SK-N-SH treated with all-trans-retinoic acid at 6 μM for 48 hours (cell line): ENCODE results near the gene TPK1.

Experiments
- ATAC-seq: fragments of 200-7000 bp; cut with Tn5 transposase; 3 replicates; pipeline ENCODE4 v1.9.1; 2020; ENCODE audit warnings: mild to moderate bottlenecking, moderate library complexity
- ARNTL ChIP-seq: fragments of 450-650 bp; formaldehyde crosslinking; IDR thresholded peaks from 2 replicates; pipeline ENCODE4 v1.5.0; 2020; ENCODE audit warnings: low read depth, mild to moderate bottlenecking, moderate library complexity, borderline replicate concordance
- BACH2 ChIP-seq: fragments of 250-450 bp; sonication (Bioruptor Pico); IDR thresholded peaks from 2 replicates; pipeline ENCODE4 v1.9.0; 2021; ENCODE audit warnings: mild to moderate bottlenecking, borderline replicate concordance
- CREB5 ChIP-seq: fragments of 250-450 bp; sonication (Bioruptor Pico); IDR thresholded peaks from 2 replicates; pipeline ENCODE4 v1.5.1; 2020; ENCODE audit warnings: low read depth, mild to moderate bottlenecking, moderate library complexity
- CSDC2 ChIP-seq: fragments of 250-450 bp; sonication (Bioruptor Pico); IDR thresholded peaks from 2 replicates; pipeline ENCODE4 v1.5.0; 2020; ENCODE audit warnings: mild to moderate bottlenecking, moderate library complexity
- CSRNP3 ChIP-seq: fragments of 250-450 bp; sonication (Bioruptor Pico); IDR thresholded peaks from 2 replicates; pipeline ENCODE4 v1.5.1; 2021; ENCODE audit warnings: mild to moderate bottlenecking, moderate library complexity
- ESRRG ChIP-seq: fragments of 250-450 bp; sonication (Bioruptor Pico); IDR thresholded peaks from 2 replicates; pipeline ENCODE4 v1.6.1; 2021; ENCODE audit warnings: mild to moderate bottlenecking
- GLIS3 ChIP-seq: fragments of 250-450 bp; sonication (Bioruptor Pico); IDR thresholded peaks from 2 replicates; pipeline ENCODE4 v1.5.0; 2020; ENCODE audit warnings: mild to moderate bottlenecking, moderate library complexity
- ISL1 ChIP-seq: fragments of 250-450 bp; sonication (Bioruptor Pico); IDR thresholded peaks from 2 replicates; pipeline ENCODE4 v2.1.2; 2022; ENCODE audit warnings: mild to moderate bottlenecking, moderate library complexity
- OSR1 ChIP-seq: fragments of 250-450 bp; sonication (Bioruptor Pico); IDR thresholded peaks from 2 replicates; pipeline ENCODE4 v1.8.0; 2022; ENCODE audit warnings: moderate library complexity, mild to moderate bottlenecking, inconsistent platforms
- PATZ1 ChIP-seq: fragments of 250-450 bp; sonication (Bioruptor Pico); IDR thresholded peaks from 2 replicates; pipeline ENCODE4 v1.8.0; 2020; ENCODE audit warnings: mild to moderate bottlenecking, moderate library complexity, borderline replicate concordance
- POU6F1 ChIP-seq: fragments of 250-450 bp; sonication (Bioruptor Pico); IDR thresholded peaks from 2 replicates; pipeline ENCODE4 v1.8.0; 2021; ENCODE audit warnings: low read depth, mild to moderate bottlenecking, moderate library complexity, borderline replicate concordance
- PPARA ChIP-seq: fragments of 250-450 bp; sonication (Bioruptor Pico); IDR thresholded peaks from 2 replicates; pipeline ENCODE4 v1.5.0; 2020; ENCODE audit warnings: mild to moderate bottlenecking, borderline replicate concordance
- SNAI2 ChIP-seq: fragments of 250-450 bp; sonication (Bioruptor Pico); IDR thresholded peaks from 2 replicates; pipeline ENCODE4 v1.5.0; 2020; ENCODE audit warnings: mild to moderate bottlenecking, moderate library complexity
- TCF4 ChIP-seq: fragments of 250-450 bp; sonication (Bioruptor Pico); IDR thresholded peaks from 2 replicates; pipeline ENCODE4 v1.8.0; 2021; ENCODE audit warnings: mild to moderate bottlenecking, moderate library complexity, borderline replicate concordance
- TOX ChIP-seq: fragments of 250-450 bp; sonication (Bioruptor Pico); IDR thresholded peaks from 2 replicates; pipeline ENCODE4 v1.8.0; 2021; ENCODE audit warnings: mild to moderate bottlenecking, moderate library complexity, borderline replicate concordance
- TSHZ2 ChIP-seq: fragments of 250-450 bp; sonication (Bioruptor Pico); IDR thresholded peaks from 2 replicates; pipeline ENCODE4 v1.5.0; 2020; ENCODE audit warnings: mild to moderate bottlenecking, moderate library complexity
- ZC3H10 ChIP-seq: fragments of 250-450 bp; sonication (Bioruptor Pico); IDR thresholded peaks from 2 replicates; pipeline ENCODE4 v1.5.1; 2021; ENCODE audit warnings: mild to moderate bottlenecking, moderate library complexity
- ZFP3 ChIP-seq: fragments of 250-450 bp; sonication (Bioruptor Pico); IDR thresholded peaks from 2 replicates; pipeline ENCODE4 v1.5.0; 2020; ENCODE audit warnings: mild to moderate bottlenecking, moderate library complexity
- ZFP30 ChIP-seq: fragments of 450-650 bp; formaldehyde crosslinking; IDR thresholded peaks from 2 replicates; pipeline ENCODE4 v1.5.0; 2022; ENCODE audit warnings: mild to moderate bottlenecking, moderate library complexity
- ZNF565 ChIP-seq: fragments of 450-650 bp; formaldehyde crosslinking; conservative IDR thresholded peaks from 2 replicates; pipeline ENCODE4 v1.5.0; 2020; ENCODE audit warnings: low read depth, mild to moderate bottlenecking, moderate library complexity
- ZNF70 ChIP-seq: fragments of 450-650 bp; formaldehyde crosslinking; IDR thresholded peaks from 2 replicates; pipeline ENCODE4 v1.5.0; 2020; ENCODE audit warnings: mild to moderate bottlenecking, moderate library complexity
- ZNF8 ChIP-seq: fragments of 450-650 bp; formaldehyde crosslinking; IDR thresholded peaks from 2 replicates; pipeline ENCODE4 v1.5.0; 2020; ENCODE audit warnings: mild to moderate bottlenecking, moderate library complexity

TPK1 gene

GRCh38 chr7:144525956-144526355 lies 309.9 kb downstream of the TPK1 start:
- no peak for ATAC-seq
- TF ChIP-seq ZNF565 = no peak
- no peak for TF ChIP-seq TOX (CRISPR knock-in tag)
- no peak for TF ChIP-seq CSDC2 (CRISPR knock-in tag)
- TF ChIP-seq CSRNP3 (CRISPR knock-in tag) = no peak
- no peak for TF ChIP-seq ZFP30
- TF ChIP-seq PPARA (CRISPR knock-in tag) = no peak
- TF ChIP-seq ZNF8 (CRISPR knock-in tag) = no peak
- no peak for TF ChIP-seq POU6F1 (CRISPR knock-in tag)
- no peak for TF ChIP-seq OSR1 (CRISPR knock-in tag)
- no peak for TF ChIP-seq GLIS3 (CRISPR knock-in tag)
- no peak for TF ChIP-seq TCF4
- TF ChIP-seq CREB5 (CRISPR knock-in tag) = no peak
- TF ChIP-seq PATZ1 (CRISPR knock-in tag) = no peak
- no peak for TF ChIP-seq ZNF70 (CRISPR knock-in tag)
- TF ChIP-seq ARNTL (CRISPR knock-in tag) = no peak
- no peak for TF ChIP-seq ESRRG (CRISPR knock-in tag)
- no peak for TF ChIP-seq TSHZ2 (CRISPR knock-in tag)
- no peak for TF ChIP-seq ISL1 (CRISPR knock-in tag)
- TF ChIP-seq ZC3H10 (CRISPR knock-in tag) = no peak
- no peak for TF ChIP-seq SNAI2 (CRISPR knock-in tag)

GRCh38 chr7:144524271-144524670 lies 311.6 kb downstream of the TPK1 start:
- TF ChIP-seq ZC3H10 (CRISPR knock-in tag) = no peak
- TF ChIP-seq ZNF8 (CRISPR knock-in tag) = no peak
- TF ChIP-seq CSDC2 (CRISPR knock-in tag) = no peak
- TF ChIP-seq PATZ1 (CRISPR knock-in tag) = no peak
- no peak for TF ChIP-seq POU6F1 (CRISPR knock-in tag)
- TF ChIP-seq TOX (CRISPR knock-in tag) = no peak
- TF ChIP-seq ZFP3 (CRISPR knock-in tag) = no peak
- TF ChIP-seq ZNF70 (CRISPR knock-in tag) = no peak
- TF ChIP-seq ESRRG (CRISPR knock-in tag) = no peak
- no peak for TF ChIP-seq BACH2 (CRISPR knock-in tag)
- no peak for TF ChIP-seq PPARA (CRISPR knock-in tag)
- no peak for TF ChIP-seq SNAI2 (CRISPR knock-in tag)
- TF ChIP-seq TSHZ2 (CRISPR knock-in tag) = no peak
- no peak for ATAC-seq
